Body of pancreas (tissue), 4 donors: Measurements from ENCODE around the gene GTPBP3. TPM values are rescaled to one million over a fixed set of nuclear protein-coding genes. Genes with fewer than 3 reads are reported as not detected.

Experiments
- ATAC-seq: fragments of 150-250 bp; one replicate; pipeline ENCODE4 v1.9.1; 2016
- DNase-seq, 4 donors: peaks; one replicate each; pipeline ENCODE4 v3.0.0-alpha.2; 2019
- H3K27ac ChIP-seq, 4 donors: fragments of 200-600 bp; sonication (generic); 1 replicate in 3 of 4; 2 replicates in 1 of 4; pipeline versions ENCODE4 v1.5.1 to v1.6.1; 2016 to 2019; ENCODE audit warnings: mild to moderate bottlenecking in 1 of 4, mixed read lengths in 1 of 4, moderate library complexity in 1 of 4
- H3K27me3 ChIP-seq, 2 donors: fragments of 200-600 bp; sonication (generic); one replicate each; pipeline ENCODE4 v1.6.0; 2016; ENCODE audit warnings: mild to moderate bottlenecking in 1 of 2
- H3K36me3 ChIP-seq, 2 donors: fragments of 200-600 bp; sonication (generic); replicated peaks in 1 of 2; 2 replicates each; pipeline ENCODE4 v1.5.1; 2016; ENCODE audit warnings: low read depth in 2 of 2; ENCODE audit not compliant: insufficient read depth in 1 of 2
- H3K4me1 ChIP-seq: fragments of 200-600 bp; sonication (generic); one replicate; pipeline ENCODE4 v1.6.0; 2016
- H3K4me3 ChIP-seq, 2 donors: fragments of 200-600 bp; sonication (generic); 1 replicate in 1 of 2; 2 replicates in 1 of 2; pipeline ENCODE4 v1.5.1; 2016 to 2019
- H3K9me3 ChIP-seq, 3 donors: fragments of 200-600 bp; sonication (generic); 1 replicate in 2 of 3; 2 replicates in 1 of 3; pipeline ENCODE4 v1.5.1; 2016
- CTCF ChIP-seq, 7 experiments: fragments of 450-650 bp in 4 of 7; fragments of 200-600 bp in 3 of 7; sonication (generic) in 3 of 7; IDR thresholded peaks; one replicate each; pipeline ENCODE4 v1.5.1; 2016 to 2019; ENCODE audit warnings: antibody characterized with exemption in 7 of 7
- POLR2A ChIP-seq, 3 donors: fragments of 450-650 bp; IDR thresholded peaks; one replicate each; pipeline ENCODE4 v1.6.1; 2016; ENCODE audit warnings: antibody characterized with exemption in 3 of 3, mild to moderate bottlenecking in 2 of 3
- WGBS, 2 donors: methylation state at CpG; one replicate each; pipeline ENCODE4 v1.1.5; 2017; 5-methylcytosine and 5-hydroxymethylcytosine counted together
- intact Hi-C: fragments of 100-400 bp; cut with DNase I; formaldehyde crosslinking; loops from one replicate; pipeline ENCODE4 v1.15.1; 2023
- total RNA-seq, 2 donors: library from RNA; depleted of rRNA; stranded (reverse); fragments of >200 nt; gene quantifications; one replicate each; pipeline ENCODE4 v1.1.0, GENCODE V29; 2016

Gene GTPBP3
- total RNA-seq, 2 donors from 2014 or later = 13.7 to 127 TPM

- H3K27ac ChIP-seq = no peak overlapping the region
- intact Hi-C loops = no loop called here
Observed at GRCh38 chr19:17335575-17335974, 1.8 kb upstream of the GTPBP3 start.

GRCh38 chr19:17337675-17338432 lies 501 bp downstream of the GTPBP3 start:
- no peaks in the 10 kb centered on the region for H3K9me3 ChIP-seq
- TF ChIP-seq POLR2A (IDR thresholded peaks at IDR 0.05) = no peak
- TF ChIP-seq CTCF (IDR thresholded peaks at IDR 0.05) = no peak
- no peaks in the 10 kb centered on the region for H3K27me3 ChIP-seq
- peak overlapping the region; percentile 1 to 92 (median 88) for H3K27ac ChIP-seq
- intact Hi-C loops = no loop called here
- 1 to 7% methylated on average over 21 to 50 of the region's 50 CpGs for WGBS, 2 donors
- no peak for DNase-seq
- no peak for ATAC-seq
- H3K4me3 ChIP-seq = peak overlapping the region; percentile 63 to 66
- peaks cover 34% of the 10 kb centered on the region for H3K4me1 ChIP-seq
- H3K36me3 ChIP-seq = no peaks in the 10 kb centered on the region

More at GRCh38 chr19:17335575-17335974, 1.8 kb upstream of the GTPBP3 start:
- ATAC-seq (no peak), DNase-seq (no peak)
- Histone ChIP-seq H3K4me3 (no peak overlapping the region), H3K4me1 (peaks cover 34% of the 10 kb centered on the region), H3K9me3 (no peaks in the 10 kb centered on the region), H3K27me3 (no peaks in the 10 kb centered on the region), H3K36me3 (no peaks in the 10 kb centered on the region)
- WGBS, 2 donors = 60 to 65% methylated on average over 10 of the region's 10 CpGs
- TF ChIP-seq POLR2A (IDR thresholded peaks at IDR 0.05) (no peak), CTCF (IDR thresholded peaks at IDR 0.05) (no peak)

GRCh38 chr19:17338433-17339078 lies 1.2 kb downstream of the GTPBP3 start:
- 91% methylated on average over 14 to 29 of the region's 30 CpGs for WGBS, 2 donors
- intact Hi-C loops = no loop called here
- Histone ChIP-seq H3K9me3 (no peaks in the 10 kb centered on the region), H3K27ac (no peak overlapping the region), H3K4me3 (no peak overlapping the region), H3K4me1 (peaks cover 34% of the 10 kb centered on the region), H3K27me3 (no peaks in the 10 kb centered on the region), H3K36me3 (no peaks in the 10 kb centered on the region)
- no peak for ATAC-seq
- TF ChIP-seq POLR2A (IDR thresholded peaks at IDR 0.05) = no peak
- no peak for TF ChIP-seq CTCF (IDR thresholded peaks at IDR 0.05)
- DNase-seq = no peak

GRCh38 chr19:17339088-17339741 lies 1.9 kb downstream of the GTPBP3 start:
- Histone ChIP-seq H3K27me3 (no peaks in the 10 kb centered on the region), H3K27ac (no peak overlapping the region), H3K4me3 (no peak overlapping the region), H3K9me3 (no peaks in the 10 kb centered on the region), H3K36me3 (no peaks in the 10 kb centered on the region), H3K4me1 (peaks cover 27% of the 10 kb centered on the region)
- no peak for ATAC-seq
- intact Hi-C loops = no loop called here
- DNase-seq = no peak
- TF ChIP-seq POLR2A (IDR thresholded peaks at IDR 0.05) (no peak), CTCF (IDR thresholded peaks at IDR 0.05) (no peak)
- 88 to 98% methylated on average over 16 to 34 of the region's 34 CpGs for WGBS, 2 donors
